ENCODE results near the gene C1orf115.
A peak's percentile ranks its signal among the peaks of the same experiment; 100 is the strongest.

- TF ChIP-seq CTCF (IDR thresholded peaks at IDR 0.05; ENCODE audit: insufficient read depth, low read length) (peak; percentile 80), REST (IDR thresholded peaks at IDR 0.05; ENCODE audit: insufficient replicate concordance, low read depth) (no peak), SPI1 (IDR thresholded peaks at IDR 0.05; ENCODE audit: borderline replicate concordance, low read depth) (no peak)
Observed at GRCh38 chr1:220690140-220691052, at the start of gene C1orf115.
